Osteoblast (primary cell): ENCODE results near the gene PDCD1LG2. TPM values are rescaled to one million over a fixed set of nuclear protein-coding genes. Genes with fewer than 3 reads are reported as not detected.

Experiments used
- DNase-seq: peaks from one replicate; pipeline ENCODE4 v3.0.0; 2011; ENCODE audit warnings: low spot score, mixed read lengths; ENCODE audit not compliant: insufficient read length; ENCODE audit errors: missing footprints
- H2AFZ ChIP-seq: 2 replicates; pipeline ENCODE4 v1.6.0; 2011; ENCODE audit warnings: mild to moderate bottlenecking, low read length
- H3K27ac ChIP-seq: 2 replicates; pipeline ENCODE4 v1.5.1; 2011; ENCODE audit warnings: mild to moderate bottlenecking, low read depth, low read length, moderate library complexity
- H3K27me3 ChIP-seq: 2 replicates; pipeline ENCODE4 v1.6.0; 2012; ENCODE audit warnings: mild to moderate bottlenecking, control low read depth, inconsistent platforms, low read length, moderate library complexity; ENCODE audit not compliant: insufficient read depth
- H3K36me3 ChIP-seq: 2 replicates; pipeline ENCODE4 v1.5.1; 2011; ENCODE audit warnings: mild to moderate bottlenecking, low read length, control low read depth, moderate library complexity; ENCODE audit not compliant: insufficient read depth
- H3K4me1 ChIP-seq: 2 replicates; pipeline ENCODE4 v1.5.1; 2011; ENCODE audit warnings: mild to moderate bottlenecking, low read length, control low read depth, moderate library complexity; ENCODE audit not compliant: insufficient read depth
- H3K4me2 ChIP-seq: 2 replicates; pipeline ENCODE4 v1.6.0; 2011; ENCODE audit warnings: mild to moderate bottlenecking, low read length; ENCODE audit not compliant: insufficient read depth
- H3K4me3 ChIP-seq: fragments of 200-600 bp; sonication (generic); 3 replicates; pipeline ENCODE4 v1.5.1; 2012; ENCODE audit warnings: mild to moderate bottlenecking, low read length, inconsistent platforms; ENCODE audit not compliant: insufficient read depth
- H3K79me2 ChIP-seq: 2 replicates; pipeline ENCODE4 v1.6.0; 2012; ENCODE audit warnings: mild to moderate bottlenecking, low read length, control low read depth, inconsistent platforms; ENCODE audit not compliant: insufficient read depth
- H3K9me3 ChIP-seq: 2 replicates; pipeline ENCODE4 v1.5.1; 2011; ENCODE audit warnings: low read depth, low read length, control low read depth
- H4K20me1 ChIP-seq: 2 replicates; pipeline ENCODE4 v1.6.0; 2012; ENCODE audit warnings: mild to moderate bottlenecking, low read length, control low read depth; ENCODE audit not compliant: insufficient read depth
- CTCF ChIP-seq: IDR thresholded peaks from 2 replicates; pipeline ENCODE4 v1.5.1; 2011; ENCODE audit warnings: mild to moderate bottlenecking, low read depth, low read length, moderate library complexity; ENCODE audit errors: extremely low read depth
- total RNA-seq: library from RNA; depleted of rRNA; stranded (reverse); fragments of >200 nt; gene quantifications from 2 replicates; pipeline ENCODE4 v1.2.3, GENCODE V29; 2012

Gene PDCD1LG2
- total RNA-seq, 1 donor: 4.7 TPM

GRCh38 chr9:5478206-5478605 lies 32.1 kb upstream of the PDCD1LG2 start:
- H3K27me3 ChIP-seq: no peaks in the 10 kb centered on the region
- H3K4me3 ChIP-seq: no peak overlapping the region
- no peak overlapping the region for H3K4me2 ChIP-seq
- no peak overlapping the region for H2AFZ ChIP-seq
- no peaks in the 10 kb centered on the region for H3K36me3 ChIP-seq
- DNase-seq: no peak
- no peaks in the 10 kb centered on the region for H3K79me2 ChIP-seq
- no peaks in the 10 kb centered on the region for H3K9me3 ChIP-seq
- no peak overlapping the region for H3K27ac ChIP-seq
- H4K20me1 ChIP-seq: no peaks in the 10 kb centered on the region
- no peaks in the 10 kb centered on the region for H3K4me1 ChIP-seq
- no peak for TF ChIP-seq CTCF

- Histone ChIP-seq H3K36me3 (no peaks in the 10 kb centered on the region), H4K20me1 (no peaks in the 10 kb centered on the region), H3K4me1 (no peaks in the 10 kb centered on the region), H3K4me3 (no peak overlapping the region), H3K79me2 (no peaks in the 10 kb centered on the region), H3K4me2 (no peak overlapping the region), H3K27me3 (no peaks in the 10 kb centered on the region), H3K9me3 (no peaks in the 10 kb centered on the region), H2AFZ (peak overlapping the region; percentile 53), H3K27ac (no peak overlapping the region)
- DNase-seq: no peak
- TF ChIP-seq CTCF: no peak
These were observed 30.2 kb upstream of the PDCD1LG2 start for GRCh38 chr9:5479994-5480694.

GRCh38 chr9:5480919-5481318 lies 29.4 kb upstream of the PDCD1LG2 start:
- no peak overlapping the region for H2AFZ ChIP-seq
- H3K79me2 ChIP-seq: no peaks in the 10 kb centered on the region
- no peak overlapping the region for H3K4me3 ChIP-seq
- H3K4me2 ChIP-seq: no peak overlapping the region
- no peak for DNase-seq
- H3K27me3 ChIP-seq: no peaks in the 10 kb centered on the region
- H3K27ac ChIP-seq: no peak overlapping the region
- no peaks in the 10 kb centered on the region for H3K36me3 ChIP-seq
- H3K4me1 ChIP-seq: no peaks in the 10 kb centered on the region
- no peak for TF ChIP-seq CTCF
- no peaks in the 10 kb centered on the region for H4K20me1 ChIP-seq
- H3K9me3 ChIP-seq: no peaks in the 10 kb centered on the region

DNA sequence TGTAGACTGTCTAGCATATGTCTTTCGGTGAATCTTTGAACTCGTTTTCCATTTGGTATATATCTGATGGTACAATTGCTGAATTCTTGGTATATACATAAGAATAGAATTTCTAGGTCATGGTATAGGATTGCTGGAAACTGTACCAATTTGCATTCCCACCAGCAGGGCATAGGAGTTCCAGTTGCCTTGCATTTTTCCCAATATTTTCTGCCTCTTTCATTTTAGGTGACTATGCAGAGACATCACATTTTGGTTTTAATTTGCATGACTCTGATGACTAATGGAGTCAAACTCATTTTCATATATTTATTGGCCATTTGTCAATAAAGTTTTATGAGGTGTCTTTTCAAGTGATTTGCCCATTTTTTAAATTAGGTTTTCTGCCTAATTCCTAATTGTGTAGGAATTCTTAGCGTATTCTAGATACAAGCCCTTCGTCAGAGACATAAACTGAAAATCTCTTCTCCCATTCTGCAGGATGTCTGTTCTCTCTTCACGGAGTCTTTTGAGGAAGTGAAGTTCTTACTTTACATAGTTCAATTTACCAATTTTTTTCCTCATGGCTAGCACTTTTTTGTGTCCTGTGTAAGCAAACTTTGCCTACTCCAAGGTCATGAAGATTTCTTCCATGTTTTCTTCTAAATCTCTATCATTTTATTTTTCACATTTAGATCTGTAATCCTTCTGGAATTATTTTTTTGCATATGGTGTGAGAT lies 28.9 kb upstream of the PDCD1LG2 start:
- Histone ChIP-seq H3K4me2 (no peak overlapping the region), H3K9me3 (no peaks in the 10 kb centered on the region), H2AFZ (no peak overlapping the region), H3K36me3 (no peaks in the 10 kb centered on the region), H3K4me1 (no peaks in the 10 kb centered on the region), H3K27ac (no peak overlapping the region), H4K20me1 (no peaks in the 10 kb centered on the region), H3K79me2 (no peaks in the 10 kb centered on the region), H3K27me3 (no peaks in the 10 kb centered on the region), H3K4me3 (no peak overlapping the region)
- peak; percentile 28 for TF ChIP-seq CTCF
- no peak for DNase-seq
